Activated CD8-positive, alpha-beta T cell treated with anti-CD3 and anti-CD28 coated beads, Interleukin-2, amount 10 ng/mL, durations not matched to agents 7 days and 5 days (primary cell): ENCODE results near the gene COX11. TPM values are rescaled to one million over a fixed set of nuclear protein-coding genes. Genes with fewer than 3 reads are reported as not detected.

Source experiments
- ATAC-seq: fragments of 150-1000 bp; cut with Tn5 transposase; one replicate; pipeline ENCODE4 v1.10.0; 2021; ENCODE audit warnings: moderate library complexity
- CTCF ChIA-PET: fragments of 350-600 bp; sonication (Branson Sonifier 250); formaldehyde crosslinking; loops from one replicate; lab custom pipeline; 2021; ENCODE audit warnings: antibody characterized with exemption; lab: Charles Lee
- POLR2A ChIA-PET: fragments of 350-600 bp; sonication (Branson Sonifier 250); formaldehyde crosslinking; loops from one replicate; lab custom pipeline; 2021; ENCODE audit warnings: antibody characterized with exemption; lab: Charles Lee
- DNase-seq: peaks from one replicate; pipeline ENCODE4 v3.0.0-alpha.2; 2020
- H3K27ac Mint-ChIP-seq: one replicate; pipeline ENCODE4 v1.8.0; 2021; ENCODE audit warnings: mild to moderate bottlenecking, mixed read lengths
- H3K27me3 Mint-ChIP-seq: one replicate; pipeline ENCODE4 v1.8.0; 2021; ENCODE audit warnings: low read depth, mixed read lengths
- H3K36me3 Mint-ChIP-seq: one replicate; pipeline ENCODE4 v1.8.0; 2021; ENCODE audit warnings: low read depth, mixed read lengths
- H3K4me1 Mint-ChIP-seq: one replicate; pipeline ENCODE4 v1.8.0; 2021; ENCODE audit warnings: low read depth, mixed read lengths
- H3K4me3 Mint-ChIP-seq: one replicate; pipeline ENCODE4 v1.8.0; 2021; ENCODE audit warnings: mild to moderate bottlenecking, mixed read lengths
- H3K9me3 Mint-ChIP-seq: one replicate; pipeline ENCODE4 v1.8.0; 2022; ENCODE audit warnings: mixed read lengths; ENCODE audit not compliant: insufficient read depth
- total RNA-seq, 2 experiments: library from RNA; stranded (reverse); gene quantifications; one replicate each; pipeline ENCODE4 v1.2.3, GENCODE V29; 2021

The COX11 gene
- total RNA-seq, 2 experiments from 2014 or later, result 44.9 to 45.4 TPM

- Mint-ChIP-seq H3K36me3 (peaks cover 19% of the 10 kb centered on the region), H3K27me3 (no peaks in the 10 kb centered on the region), H3K9me3 (no peaks in the 10 kb centered on the region), H3K4me3 (no peak overlapping the region), H3K4me1 (no peaks in the 10 kb centered on the region), H3K27ac (no peak overlapping the region)
- no peak for DNase-seq
- ChIA-PET POLR2A (no interaction called here), CTCF (no interaction called here)
- ATAC-seq, result no peak
Measured at GRCh38 chr17:54956791-54957190, 11.7 kb downstream of the COX11 start.

DNA sequence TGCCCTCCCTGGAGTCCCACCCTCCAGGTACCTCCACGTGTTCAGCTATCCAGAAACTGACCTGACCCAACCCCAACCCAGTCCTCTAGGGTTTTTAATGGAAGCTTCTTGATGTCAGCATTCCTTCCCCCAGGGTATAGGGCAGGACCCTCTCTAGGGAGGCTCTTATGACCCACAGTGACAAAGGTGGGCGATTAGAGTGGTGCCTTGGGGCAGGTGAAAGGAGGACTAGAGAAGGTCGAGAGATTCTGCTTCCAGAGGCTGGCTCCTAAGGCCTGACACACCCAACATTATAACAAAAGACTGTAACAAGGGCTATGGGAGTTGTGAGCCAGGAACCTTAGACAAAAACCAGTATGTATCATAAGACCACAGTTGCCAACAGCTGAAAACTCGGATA is 17.2 kb downstream of the COX11 start:
- H3K4me1 Mint-ChIP-seq, result peaks cover 8% of the 10 kb centered on the region
- H3K27me3 Mint-ChIP-seq, result peaks cover 4% of the 10 kb centered on the region
- DNase-seq (no peak), ATAC-seq (no peak)
- POLR2A ChIA-PET, result no interaction called here
- no peaks in the 10 kb centered on the region for H3K9me3 Mint-ChIP-seq
- no peak overlapping the region for H3K4me3 Mint-ChIP-seq
- no peaks in the 10 kb centered on the region for H3K36me3 Mint-ChIP-seq
- CTCF ChIA-PET, result no interaction called here
- no peak overlapping the region for H3K27ac Mint-ChIP-seq

DNA sequence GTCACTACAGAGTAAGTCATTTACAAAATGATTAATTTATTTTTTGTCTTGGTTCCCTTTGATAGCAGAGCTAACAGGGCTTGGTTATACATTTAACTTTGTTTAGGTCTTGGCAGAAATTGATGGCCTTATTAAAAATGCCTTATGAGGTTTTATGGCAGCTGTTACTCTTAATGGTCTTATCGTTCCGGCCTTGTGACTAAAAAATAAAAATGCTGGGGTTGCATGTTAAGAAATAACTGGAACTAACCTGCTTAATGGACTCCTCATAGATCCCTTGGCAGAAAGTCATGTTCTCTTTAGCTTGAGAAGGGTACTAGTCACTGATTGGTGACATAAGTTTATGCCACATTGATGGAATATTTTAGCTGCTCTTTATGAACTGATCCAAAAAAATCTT is 18.3 kb downstream of the COX11 start:
- ChIA-PET CTCF (no interaction called here), POLR2A (no interaction called here)
- H3K9me3 Mint-ChIP-seq, result no peaks in the 10 kb centered on the region
- ATAC-seq (no peak), DNase-seq (no peak)
- no peak overlapping the region for H3K27ac Mint-ChIP-seq
- peaks cover 20% of the 10 kb centered on the region for H3K4me1 Mint-ChIP-seq
- H3K4me3 Mint-ChIP-seq, result no peak overlapping the region
- no peaks in the 10 kb centered on the region for H3K36me3 Mint-ChIP-seq
- H3K27me3 Mint-ChIP-seq, result peaks cover 4% of the 10 kb centered on the region

DNA sequence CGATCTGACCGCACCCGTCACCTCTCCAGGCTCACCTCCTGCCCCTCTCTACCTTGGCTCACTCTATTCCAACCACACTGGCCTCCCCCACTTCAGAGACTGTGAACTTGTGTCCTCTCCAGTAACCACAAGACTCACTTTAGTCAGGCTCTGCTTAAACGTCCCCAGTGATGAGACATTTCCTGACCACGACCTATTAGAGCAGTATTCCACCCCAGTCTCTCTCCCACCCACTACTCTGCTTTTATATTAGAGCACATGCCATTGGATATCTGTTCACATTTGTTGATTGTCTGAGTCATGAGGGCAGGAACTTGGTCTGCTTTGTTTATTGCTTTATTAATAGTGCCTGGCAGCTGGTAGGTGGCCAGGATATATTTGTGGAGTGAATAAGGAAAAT is 20.1 kb downstream of the COX11 start:
- peaks cover 26% of the 10 kb centered on the region for H3K4me1 Mint-ChIP-seq
- POLR2A ChIA-PET, result no interaction called here
- H3K9me3 Mint-ChIP-seq, result no peaks in the 10 kb centered on the region
- CTCF ChIA-PET, result no interaction called here
- H3K27me3 Mint-ChIP-seq, result peaks cover 4% of the 10 kb centered on the region
- no peak overlapping the region for H3K4me3 Mint-ChIP-seq
- ATAC-seq, result no peak
- DNase-seq, result no peak
- no peaks in the 10 kb centered on the region for H3K36me3 Mint-ChIP-seq
- H3K27ac Mint-ChIP-seq, result no peak overlapping the region

- H3K9me3 Mint-ChIP-seq, result no peaks in the 10 kb centered on the region
- H3K36me3 Mint-ChIP-seq, result no peaks in the 10 kb centered on the region
- ATAC-seq (no peak), DNase-seq (no peak)
- ChIA-PET POLR2A (no interaction called here), CTCF (no interaction called here)
- H3K27ac Mint-ChIP-seq, result no peak overlapping the region
- peaks cover 26% of the 10 kb centered on the region for H3K4me1 Mint-ChIP-seq
- peaks cover 4% of the 10 kb centered on the region for H3K27me3 Mint-ChIP-seq
- H3K4me3 Mint-ChIP-seq, result no peak overlapping the region
Measured at GRCh38 chr17:54947396-54947795, 21.1 kb downstream of the COX11 start.

GRCh38 chr17:54945671-54946070 is 22.8 kb downstream of the COX11 start:
- Mint-ChIP-seq H3K36me3 (no peaks in the 10 kb centered on the region), H3K27ac (no peak overlapping the region), H3K4me1 (peaks cover 26% of the 10 kb centered on the region), H3K27me3 (peaks cover 4% of the 10 kb centered on the region), H3K4me3 (no peak overlapping the region), H3K9me3 (no peaks in the 10 kb centered on the region)
- ATAC-seq (no peak), DNase-seq (no peak)
- ChIA-PET POLR2A (no interaction called here), CTCF (no interaction called here)

DNA sequence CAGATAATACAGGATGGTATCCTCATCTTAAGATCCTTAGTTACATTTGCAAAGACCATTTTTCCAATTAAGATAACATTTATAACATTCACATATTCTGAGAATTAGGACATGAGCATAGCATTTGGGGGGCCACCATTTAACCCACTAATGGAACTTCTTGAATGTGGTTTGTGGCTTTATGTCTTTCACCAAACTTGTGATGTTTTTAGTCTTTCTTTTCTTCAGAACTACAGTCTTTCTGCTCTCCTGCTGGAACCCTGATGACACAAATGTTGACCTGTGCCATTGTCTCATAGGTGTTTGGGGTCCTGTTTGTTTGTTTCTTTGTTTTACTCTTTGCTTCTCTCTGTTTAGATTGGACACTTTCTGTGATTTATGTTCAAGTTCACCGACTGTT is 23.2 kb downstream of the COX11 start:
- ATAC-seq (no peak), DNase-seq (no peak)
- H3K27me3 Mint-ChIP-seq, result peaks cover 4% of the 10 kb centered on the region
- no peaks in the 10 kb centered on the region for H3K36me3 Mint-ChIP-seq
- ChIA-PET CTCF (no interaction called here), POLR2A (no interaction called here)
- peaks cover 26% of the 10 kb centered on the region for H3K4me1 Mint-ChIP-seq
- H3K9me3 Mint-ChIP-seq, result no peaks in the 10 kb centered on the region
- no peak overlapping the region for H3K27ac Mint-ChIP-seq
- no peak overlapping the region for H3K4me3 Mint-ChIP-seq

- POLR2A ChIA-PET, result no interaction called here
- CTCF ChIA-PET, result no interaction called here
Measured at GRCh38 chr17:54944796-54945195, 23.7 kb downstream of the COX11 start.

GRCh38 chr17:54941285-54941684 is 27.2 kb downstream of the COX11 start:
- no peaks in the 10 kb centered on the region for H3K36me3 Mint-ChIP-seq
- DNase-seq (no peak), ATAC-seq (no peak)
- CTCF ChIA-PET, result no interaction called here
- no peak overlapping the region for H3K4me3 Mint-ChIP-seq
- H3K9me3 Mint-ChIP-seq, result no peaks in the 10 kb centered on the region
- no peaks in the 10 kb centered on the region for H3K27me3 Mint-ChIP-seq
- H3K27ac Mint-ChIP-seq, result no peak overlapping the region
- peaks cover 17% of the 10 kb centered on the region for H3K4me1 Mint-ChIP-seq
- POLR2A ChIA-PET, result no interaction called here

More at GRCh38 chr17:54944796-54945195, 23.7 kb downstream of the COX11 start:
- Mint-ChIP-seq H3K4me1 (peaks cover 26% of the 10 kb centered on the region), H3K36me3 (no peaks in the 10 kb centered on the region), H3K27ac (no peak overlapping the region), H3K27me3 (peaks cover 4% of the 10 kb centered on the region), H3K4me3 (no peak overlapping the region), H3K9me3 (no peaks in the 10 kb centered on the region)
- no peak for ATAC-seq
- DNase-seq, result no peak

DNA sequence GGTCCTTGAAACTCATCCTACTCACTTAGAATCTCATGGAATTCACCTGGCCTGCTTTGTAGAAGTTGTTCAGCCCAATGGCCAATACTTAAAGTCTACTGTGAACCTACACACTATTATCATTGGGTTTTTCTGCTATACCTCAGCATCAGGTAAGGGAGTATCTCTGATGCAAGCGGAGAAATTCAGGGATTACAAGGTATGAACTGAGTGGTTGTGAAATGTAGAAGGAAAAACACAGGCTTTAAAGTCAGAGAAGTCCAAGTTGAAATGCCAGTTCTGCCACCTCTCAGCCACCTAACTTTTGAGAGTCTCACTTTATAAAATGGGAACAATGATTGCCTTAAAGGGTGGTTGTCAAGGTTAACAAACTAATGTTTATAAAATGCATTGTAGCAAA is 31.0 kb downstream of the COX11 start:
- H3K9me3 Mint-ChIP-seq, result no peaks in the 10 kb centered on the region
- ChIA-PET CTCF (no interaction called here), POLR2A (no interaction called here)
- no peak overlapping the region for H3K4me3 Mint-ChIP-seq
- H3K36me3 Mint-ChIP-seq, result no peaks in the 10 kb centered on the region
- no peak overlapping the region for H3K27ac Mint-ChIP-seq
- ATAC-seq (no peak), DNase-seq (no peak)
- H3K27me3 Mint-ChIP-seq, result no peaks in the 10 kb centered on the region
- no peaks in the 10 kb centered on the region for H3K4me1 Mint-ChIP-seq

DNA sequence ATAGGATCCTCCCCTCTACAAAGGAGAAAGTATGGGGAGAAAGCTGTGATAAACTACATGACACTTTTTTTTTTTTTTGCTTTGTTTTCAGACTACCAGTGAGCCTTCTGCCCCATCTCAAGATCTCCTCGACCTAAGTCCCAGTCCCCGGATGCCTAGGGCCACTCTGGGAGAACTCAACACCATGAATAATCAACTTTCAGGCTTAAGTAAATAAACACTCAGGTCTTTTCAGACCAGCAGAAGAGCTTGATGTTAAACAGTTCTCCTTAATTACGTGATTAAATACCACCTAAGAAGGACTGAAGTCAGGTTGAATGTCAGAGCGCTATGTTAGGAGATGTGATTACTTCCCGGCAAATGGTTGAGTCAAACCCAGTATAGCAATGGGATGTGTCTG is 31.4 kb downstream of the COX11 start:
- no peak for ATAC-seq
- CTCF ChIA-PET, result no interaction called here
- no peaks in the 10 kb centered on the region for H3K4me1 Mint-ChIP-seq
- H3K27me3 Mint-ChIP-seq, result no peaks in the 10 kb centered on the region
- H3K9me3 Mint-ChIP-seq, result no peaks in the 10 kb centered on the region
- POLR2A ChIA-PET, result no interaction called here
- no peak for DNase-seq
- H3K27ac Mint-ChIP-seq, result no peak overlapping the region
- H3K36me3 Mint-ChIP-seq, result no peaks in the 10 kb centered on the region
- no peak overlapping the region for H3K4me3 Mint-ChIP-seq

GRCh38 chr17:54935471-54935870 is 33.0 kb downstream of the COX11 start:
- no peak for DNase-seq
- Mint-ChIP-seq H3K27ac (no peak overlapping the region), H3K27me3 (no peaks in the 10 kb centered on the region), H3K4me1 (no peaks in the 10 kb centered on the region), H3K9me3 (no peaks in the 10 kb centered on the region), H3K4me3 (no peak overlapping the region), H3K36me3 (no peaks in the 10 kb centered on the region)
- ChIA-PET POLR2A (no interaction called here), CTCF (no interaction called here)
- no peak for ATAC-seq

DNA sequence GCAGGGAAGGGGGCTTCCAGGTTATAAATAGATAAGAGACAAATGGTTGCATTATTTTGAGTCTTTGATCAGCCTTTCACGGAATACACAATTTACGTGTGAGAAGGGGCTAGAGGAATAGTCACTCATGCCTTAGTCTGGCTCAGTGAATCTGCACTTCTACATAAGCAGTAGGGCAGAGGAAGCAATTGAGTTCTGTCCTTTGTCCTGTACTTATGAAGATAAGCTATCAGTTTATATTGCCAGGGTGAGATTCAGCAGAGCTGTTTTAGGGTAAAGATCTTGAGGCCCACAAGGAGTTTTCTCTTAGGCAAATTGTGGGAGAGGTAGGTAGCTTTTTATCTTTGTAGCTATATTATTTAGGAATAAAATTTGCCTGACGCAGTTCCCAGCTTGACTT is 34.5 kb downstream of the COX11 start:
- ChIA-PET POLR2A (no interaction called here), CTCF (no interaction called here)
- H3K4me1 Mint-ChIP-seq, result no peaks in the 10 kb centered on the region
- no peaks in the 10 kb centered on the region for H3K9me3 Mint-ChIP-seq
- no peak overlapping the region for H3K27ac Mint-ChIP-seq
- ATAC-seq (no peak), DNase-seq (no peak)
- no peaks in the 10 kb centered on the region for H3K27me3 Mint-ChIP-seq
- H3K36me3 Mint-ChIP-seq, result no peaks in the 10 kb centered on the region
- H3K4me3 Mint-ChIP-seq, result no peak overlapping the region
